Measurements from ENCODE around the gene SLC44A4.
"Not testable (repeated sequence)": the region's sequence is repeated elsewhere in the genome, so short reads cannot be mapped to it uniquely, and the experiment has no call there.

The SLC44A4 gene

DNA sequence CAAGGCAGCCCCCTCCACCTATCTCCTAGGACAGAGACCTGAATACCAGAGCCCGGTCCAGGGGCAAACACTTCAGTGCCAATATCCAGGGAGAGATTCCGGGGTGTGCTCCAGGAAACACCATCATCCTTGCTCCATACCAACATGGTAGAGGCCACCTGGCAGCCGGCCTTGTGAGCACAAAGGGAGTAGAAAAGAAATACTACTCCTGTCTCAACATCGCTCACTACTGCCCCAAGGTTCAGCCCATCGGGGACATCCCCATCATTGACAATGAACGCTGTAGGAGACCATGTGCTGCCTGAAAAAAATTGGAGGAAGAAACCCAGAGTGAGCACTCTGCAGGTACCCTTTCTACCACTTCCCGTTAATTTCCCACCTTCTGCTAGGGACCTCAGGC is 17.6 kb downstream of the SLC44A4 start:
- H3K36me3 ChIP-seq (ENCODE audit: control insufficient read depth, insufficient read depth, low read length), result peaks cover 32% of the 10 kb centered on the region
- no peak overlapping the region for H3K4me3 ChIP-seq (ENCODE audit: low read length)
- no peaks in the 10 kb centered on the region for H3K9me3 ChIP-seq (ENCODE audit: control insufficient read depth, low read length)
- H3K4me1 ChIP-seq (ENCODE audit: control insufficient read depth, insufficient read depth, low read length), result peaks cover 30% of the 10 kb centered on the region
- H3K27me3 ChIP-seq (ENCODE audit: control insufficient read depth, insufficient read depth, low read length), result no peaks in the 10 kb centered on the region
- no peak overlapping the region for H3K9ac ChIP-seq (ENCODE audit: low read length)

GRCh38 chr6:31860349-31860748 is 18.4 kb downstream of the SLC44A4 start:
- H3K36me3 ChIP-seq (ENCODE audit: control insufficient read depth, insufficient read depth, low read length), result peaks cover 24% of the 10 kb centered on the region
- no peaks in the 10 kb centered on the region for H3K9me3 ChIP-seq (ENCODE audit: control insufficient read depth, low read length)
- no peak overlapping the region for H3K9ac ChIP-seq (ENCODE audit: low read length)
- H3K27me3 ChIP-seq (ENCODE audit: control insufficient read depth, insufficient read depth, low read length), result no peaks in the 10 kb centered on the region
- H3K4me3 ChIP-seq (ENCODE audit: low read length), result no peak overlapping the region
- peaks cover 22% of the 10 kb centered on the region for H3K4me1 ChIP-seq (ENCODE audit: control insufficient read depth, insufficient read depth, low read length)

- H3K4me1 ChIP-seq (ENCODE audit: control insufficient read depth, insufficient read depth, low read length), result peaks cover 18% of the 10 kb centered on the region
- peaks cover 20% of the 10 kb centered on the region for H3K36me3 ChIP-seq (ENCODE audit: control insufficient read depth, insufficient read depth, low read length)
- H3K9me3 ChIP-seq (ENCODE audit: control insufficient read depth, low read length), result no peaks in the 10 kb centered on the region
- H3K27me3 ChIP-seq (ENCODE audit: control insufficient read depth, insufficient read depth, low read length), result no peaks in the 10 kb centered on the region
- H3K9ac ChIP-seq (ENCODE audit: low read length), result no peak overlapping the region
- no peak overlapping the region for H3K4me3 ChIP-seq (ENCODE audit: low read length)
Measured at GRCh38 chr6:31859923-31860322, 18.9 kb downstream of the SLC44A4 start.

GRCh38 chr6:31858707-31859106 is 20.1 kb downstream of the SLC44A4 start:
- peaks cover 20% of the 10 kb centered on the region for H3K36me3 ChIP-seq (ENCODE audit: control insufficient read depth, insufficient read depth, low read length)
- H3K9me3 ChIP-seq (ENCODE audit: control insufficient read depth, low read length), result no peaks in the 10 kb centered on the region
- H3K27me3 ChIP-seq (ENCODE audit: control insufficient read depth, insufficient read depth, low read length), result no peaks in the 10 kb centered on the region
- no peak overlapping the region for H3K4me3 ChIP-seq (ENCODE audit: low read length)
- H3K4me1 ChIP-seq (ENCODE audit: control insufficient read depth, insufficient read depth, low read length), result peaks cover 15% of the 10 kb centered on the region
- H3K9ac ChIP-seq (ENCODE audit: low read length), result no peak overlapping the region

- not testable (repeated sequence) for H3K27me3 ChIP-seq (ENCODE audit: control insufficient read depth, insufficient read depth, low read length); H3K9ac ChIP-seq (ENCODE audit: low read length); H3K9me3 ChIP-seq (ENCODE audit: control insufficient read depth, low read length); H3K4me3 ChIP-seq (ENCODE audit: low read length); H3K4me1 ChIP-seq (ENCODE audit: control insufficient read depth, insufficient read depth, low read length)
- peaks cover 16% of the 10 kb centered on the region for H3K36me3 ChIP-seq (ENCODE audit: control insufficient read depth, insufficient read depth, low read length)
Measured at GRCh38 chr6:31857774-31858173, 21.0 kb downstream of the SLC44A4 start.

DNA sequence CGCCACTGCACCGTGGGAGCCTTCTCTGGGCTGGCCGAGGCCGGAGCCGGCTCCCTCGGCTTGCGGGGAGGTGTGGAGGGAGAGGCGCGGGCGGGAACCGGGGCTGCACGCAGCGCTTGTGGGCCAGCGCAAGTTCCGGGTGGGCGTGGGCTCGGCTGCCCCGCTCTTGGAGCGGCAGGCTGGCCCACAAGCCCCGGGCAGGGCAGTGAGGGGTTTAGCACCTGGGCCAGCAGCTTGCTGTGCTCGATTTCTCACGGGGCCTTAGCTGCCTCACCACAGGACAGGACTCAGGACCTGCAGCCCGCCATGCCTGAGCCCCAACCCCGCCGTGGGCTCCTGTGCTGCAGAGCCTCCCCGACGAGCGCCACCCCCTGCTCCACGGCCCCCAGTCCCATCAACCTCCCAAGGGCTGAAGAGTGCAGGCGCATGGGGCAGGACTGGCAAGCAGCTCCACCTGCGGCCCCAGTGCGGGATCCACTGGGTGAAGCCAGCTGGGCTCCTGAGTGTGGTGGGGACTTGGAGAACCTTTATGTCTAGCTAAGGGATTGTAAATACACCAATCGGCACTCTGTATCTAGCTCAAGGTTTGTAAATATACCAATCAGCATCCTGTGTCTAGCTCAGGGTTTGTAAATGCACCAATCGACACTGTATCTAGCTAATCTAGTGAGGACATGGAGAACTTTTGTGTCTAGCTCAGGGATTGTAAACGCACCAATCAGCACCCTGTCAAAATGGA is 26.6 kb downstream of the SLC44A4 start:
- not testable (repeated sequence) for H3K9ac ChIP-seq (ENCODE audit: low read length); H3K4me1 ChIP-seq (ENCODE audit: control insufficient read depth, insufficient read depth, low read length); H3K9me3 ChIP-seq (ENCODE audit: control insufficient read depth, low read length); H3K27me3 ChIP-seq (ENCODE audit: control insufficient read depth, insufficient read depth, low read length); H3K36me3 ChIP-seq (ENCODE audit: control insufficient read depth, insufficient read depth, low read length); H3K4me3 ChIP-seq (ENCODE audit: low read length)

DNA sequence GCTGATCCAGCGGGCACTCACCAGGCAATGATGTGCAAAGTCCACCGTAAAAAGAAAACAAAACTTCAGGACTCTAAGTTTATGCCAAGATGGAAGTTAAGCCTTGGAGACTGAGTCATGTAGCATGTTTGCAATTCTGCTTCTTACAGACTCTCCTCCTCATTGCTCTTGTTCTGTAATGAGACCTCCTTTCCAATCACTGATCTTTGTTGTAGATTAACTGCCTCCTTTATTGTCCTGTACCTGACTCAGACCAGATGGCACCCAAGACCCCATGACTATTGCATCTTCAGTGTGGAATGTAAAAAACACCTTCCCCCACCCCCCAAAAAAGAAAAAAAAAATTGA is 27.3 kb downstream of the SLC44A4 start:
- no peaks in the 10 kb centered on the region for H3K9me3 ChIP-seq (ENCODE audit: control insufficient read depth, low read length)

GRCh38 chr6:31850765-31851484 is 27.9 kb downstream of the SLC44A4 start:
- no peak overlapping the region for H3K4me3 ChIP-seq (ENCODE audit: low read length)
- no peaks in the 10 kb centered on the region for H3K9me3 ChIP-seq (ENCODE audit: control insufficient read depth, low read length)
- H3K27me3 ChIP-seq (ENCODE audit: control insufficient read depth, insufficient read depth, low read length), result no peaks in the 10 kb centered on the region
- H3K9ac ChIP-seq (ENCODE audit: low read length), result no peak overlapping the region
- no peaks in the 10 kb centered on the region for H3K36me3 ChIP-seq (ENCODE audit: control insufficient read depth, insufficient read depth, low read length)
- H3K4me1 ChIP-seq (ENCODE audit: control insufficient read depth, insufficient read depth, low read length), result no peaks in the 10 kb centered on the region

More for the DNA sequence above, 27.3 kb downstream of the SLC44A4 start:
- Histone ChIP-seq H3K9ac (ENCODE audit: low read length) (no peak overlapping the region), H3K4me1 (ENCODE audit: control insufficient read depth, insufficient read depth, low read length) (no peaks in the 10 kb centered on the region), H3K4me3 (ENCODE audit: low read length) (no peak overlapping the region), H3K27me3 (ENCODE audit: control insufficient read depth, insufficient read depth, low read length) (no peaks in the 10 kb centered on the region), H3K36me3 (ENCODE audit: control insufficient read depth, insufficient read depth, low read length) (no peaks in the 10 kb centered on the region)

DNA sequence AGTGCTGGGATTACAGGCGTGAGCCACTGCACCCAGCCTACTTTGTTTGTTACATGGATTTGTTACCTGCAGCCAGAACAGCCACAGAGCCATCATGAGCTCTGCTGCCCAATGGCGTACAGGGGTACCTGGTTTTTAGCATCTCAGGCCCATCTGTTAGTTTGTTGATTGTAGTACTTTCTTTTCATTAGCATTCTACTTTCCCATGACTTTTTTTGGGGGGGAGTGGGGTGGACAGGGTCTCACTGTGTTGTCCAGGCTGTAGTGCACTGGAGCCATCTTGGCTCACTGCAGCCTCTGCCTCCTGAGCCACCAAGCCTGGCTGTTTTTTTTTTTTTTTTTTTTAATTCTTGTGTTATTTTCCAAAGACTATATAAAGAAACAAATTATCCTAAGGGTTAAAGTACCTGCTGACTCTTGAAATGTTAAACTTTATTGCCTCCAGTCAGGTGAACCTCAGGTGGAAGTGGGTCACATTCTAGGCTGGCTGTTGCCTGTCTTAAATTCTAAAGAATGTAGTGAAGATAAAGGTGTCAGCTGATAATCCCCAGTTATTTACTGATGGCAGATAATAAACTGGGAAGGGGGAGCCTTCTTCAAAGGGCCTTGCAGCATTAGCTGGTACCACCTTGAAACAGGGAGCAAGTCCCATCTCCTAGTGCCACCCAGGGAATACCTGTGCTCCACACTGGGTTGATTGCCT is 31.4 kb downstream of the SLC44A4 start:
- Histone ChIP-seq H3K4me1 (ENCODE audit: control insufficient read depth, insufficient read depth, low read length) (peaks cover 9% of the 10 kb centered on the region), H3K4me3 (ENCODE audit: low read length) (no peak overlapping the region), H3K27me3 (ENCODE audit: control insufficient read depth, insufficient read depth, low read length) (no peaks in the 10 kb centered on the region), H3K9ac (ENCODE audit: low read length) (no peak overlapping the region), H3K9me3 (ENCODE audit: control insufficient read depth, low read length) (no peaks in the 10 kb centered on the region), H3K36me3 (ENCODE audit: control insufficient read depth, insufficient read depth, low read length) (no peaks in the 10 kb centered on the region)

DNA sequence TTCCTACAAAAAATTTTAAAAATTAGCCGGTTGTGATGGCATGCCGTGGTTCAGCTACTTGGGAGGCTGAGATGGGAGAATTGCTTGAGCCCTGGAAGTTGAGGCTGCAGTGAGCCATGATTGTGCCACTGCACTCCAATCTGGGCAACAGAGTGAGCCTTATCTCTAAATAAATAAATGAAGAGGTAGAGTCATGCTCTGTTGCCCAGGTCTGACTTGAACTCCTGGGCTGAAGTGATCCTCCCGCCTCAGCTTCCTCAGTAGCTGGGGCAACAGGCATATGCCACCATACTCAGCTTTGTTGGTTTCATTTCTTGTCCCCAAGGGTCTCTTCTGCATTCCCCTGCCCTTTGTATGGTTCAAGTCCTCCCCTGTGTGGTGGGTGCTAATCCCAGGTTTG is 34.3 kb downstream of the SLC44A4 start:
- H3K4me1 ChIP-seq (ENCODE audit: control insufficient read depth, insufficient read depth, low read length), result peaks cover 9% of the 10 kb centered on the region
- no peaks in the 10 kb centered on the region for H3K36me3 ChIP-seq (ENCODE audit: control insufficient read depth, insufficient read depth, low read length)
- no peaks in the 10 kb centered on the region for H3K27me3 ChIP-seq (ENCODE audit: control insufficient read depth, insufficient read depth, low read length)
- no peaks in the 10 kb centered on the region for H3K9me3 ChIP-seq (ENCODE audit: control insufficient read depth, low read length)
- H3K4me3 ChIP-seq (ENCODE audit: low read length), result no peak overlapping the region
- no peak overlapping the region for H3K9ac ChIP-seq (ENCODE audit: low read length)

DNA sequence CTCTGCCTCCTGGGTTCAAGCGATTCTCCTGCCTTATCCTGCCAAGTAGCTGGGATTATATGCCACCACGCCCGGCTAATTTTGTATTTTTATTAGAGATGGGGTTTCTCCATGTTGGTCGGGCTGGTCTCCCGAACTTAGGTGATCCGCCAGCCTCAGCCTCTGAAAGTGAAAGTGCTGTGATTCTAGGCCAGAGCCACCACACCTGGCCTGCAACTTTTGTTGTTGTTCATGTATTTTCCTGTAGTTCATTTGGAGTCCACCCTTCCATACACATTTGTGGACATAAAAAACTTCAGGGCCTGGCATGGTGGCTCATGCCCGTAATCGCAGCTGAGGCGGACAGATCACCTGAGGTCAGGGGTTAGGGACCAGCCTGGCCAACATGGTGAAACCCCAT is 36.7 kb downstream of the SLC44A4 start:
- H3K36me3 ChIP-seq (ENCODE audit: control insufficient read depth, insufficient read depth, low read length), result peaks cover 12% of the 10 kb centered on the region
- no peaks in the 10 kb centered on the region for H3K9me3 ChIP-seq (ENCODE audit: control insufficient read depth, low read length)
- H3K27me3 ChIP-seq (ENCODE audit: control insufficient read depth, insufficient read depth, low read length), result no peaks in the 10 kb centered on the region
- no peak overlapping the region for H3K4me3 ChIP-seq (ENCODE audit: low read length)
- peaks cover 24% of the 10 kb centered on the region for H3K4me1 ChIP-seq (ENCODE audit: control insufficient read depth, insufficient read depth, low read length)
- no peak overlapping the region for H3K9ac ChIP-seq (ENCODE audit: low read length)

DNA sequence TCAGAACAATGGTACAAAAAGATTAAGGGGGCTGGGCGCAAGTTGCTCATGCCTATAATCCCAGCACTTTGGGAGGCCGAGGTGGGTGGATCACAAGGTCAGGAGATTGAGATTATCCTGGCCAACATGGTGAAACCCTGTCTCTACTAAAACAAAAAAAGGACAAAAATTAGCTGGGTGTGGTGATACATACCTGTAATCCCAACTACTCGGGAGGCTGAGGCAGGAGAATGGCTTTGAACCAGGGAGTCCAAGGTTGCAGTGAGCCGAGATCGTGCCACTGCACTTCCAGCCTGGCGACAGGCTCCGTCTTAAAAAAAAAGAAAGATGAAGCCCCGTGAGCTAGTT is 39.0 kb downstream of the SLC44A4 start:
- H3K4me3 ChIP-seq (ENCODE audit: low read length); H3K9ac ChIP-seq (ENCODE audit: low read length); H3K9me3 ChIP-seq (ENCODE audit: control insufficient read depth, low read length); H3K27me3 ChIP-seq (ENCODE audit: control insufficient read depth, insufficient read depth, low read length): not testable (repeated sequence)
- H3K4me1 ChIP-seq (ENCODE audit: control insufficient read depth, insufficient read depth, low read length), result peaks cover 37% of the 10 kb centered on the region
- peaks cover 12% of the 10 kb centered on the region for H3K36me3 ChIP-seq (ENCODE audit: control insufficient read depth, insufficient read depth, low read length)

Data from mucosa of stomach (tissue), 1 donor.